Measurements from ENCODE around the gene NUP93.

NUP93 gene

GRCh38 chr16:56774016-56774680 lies 44.2 kb downstream of the NUP93 start:
- Histone ChIP-seq H3K4me1 (ENCODE audit: low read length) (peaks cover 12% of the 10 kb centered on the region), H3K9me2 (replicated peaks; ENCODE audit: insufficient read depth, low read length) (no peaks in the 10 kb centered on the region), H3K4me3 (ENCODE audit: low read length) (no peak overlapping the region), H3K36me3 (replicated peaks; ENCODE audit: insufficient read depth, low read length) (no peaks in the 10 kb centered on the region), H3K9ac (ENCODE audit: low read length) (no peak overlapping the region), H3K27ac (ENCODE audit: low read length) (no peak overlapping the region), H3K9me3 (replicated peaks; ENCODE audit: insufficient read depth, low read length) (no peaks in the 10 kb centered on the region), H3K79me2 (ENCODE audit: low read length) (peaks cover 25% of the 10 kb centered on the region), H2AFZ (ENCODE audit: low read length) (no peak overlapping the region), H4K20me1 (ENCODE audit: insufficient read depth, low read length) (no peaks in the 10 kb centered on the region), H3F3A (ENCODE audit: insufficient read depth, low read length) (no peaks in the 10 kb centered on the region), H3K4me2 (ENCODE audit: low read depth, low read length) (no peak overlapping the region), H3K27me3 (replicated peaks; ENCODE audit: insufficient read depth, low read length) (no peaks in the 10 kb centered on the region)
- TF ChIP-seq EZH2 (optimal IDR thresholded peaks at IDR 0.05; ENCODE audit: low read depth, low read length) (no peak), EZH2phosphoT487 (IDR thresholded peaks at IDR 0.05; ENCODE audit: low read length) (no peak), CTCF (IDR thresholded peaks at IDR 0.05; ENCODE audit: low read length) (no peak)
- no peak for DNase-seq

GRCh38 chr16:56775162-56775561 lies 45.2 kb downstream of the NUP93 start:
- Histone ChIP-seq H3K4me2 (ENCODE audit: low read depth, low read length) (no peak overlapping the region), H3F3A (ENCODE audit: insufficient read depth, low read length) (no peaks in the 10 kb centered on the region), H3K4me1 (ENCODE audit: low read length) (peaks cover 12% of the 10 kb centered on the region), H3K9ac (ENCODE audit: low read length) (no peak overlapping the region), H3K9me2 (replicated peaks; ENCODE audit: insufficient read depth, low read length) (no peaks in the 10 kb centered on the region), H3K4me3 (ENCODE audit: low read length) (no peak overlapping the region), H3K79me2 (ENCODE audit: low read length) (peaks cover 20% of the 10 kb centered on the region), H3K36me3 (replicated peaks; ENCODE audit: insufficient read depth, low read length) (no peaks in the 10 kb centered on the region), H3K27me3 (replicated peaks; ENCODE audit: insufficient read depth, low read length) (no peaks in the 10 kb centered on the region), H4K20me1 (ENCODE audit: insufficient read depth, low read length) (no peaks in the 10 kb centered on the region), H3K27ac (ENCODE audit: low read length) (no peak overlapping the region), H3K9me3 (replicated peaks; ENCODE audit: insufficient read depth, low read length) (no peaks in the 10 kb centered on the region), H2AFZ (ENCODE audit: low read length) (no peak overlapping the region)
- no peak for TF ChIP-seq EZH2phosphoT487 (IDR thresholded peaks at IDR 0.05; ENCODE audit: low read length)
- no peak for TF ChIP-seq CTCF (IDR thresholded peaks at IDR 0.05; ENCODE audit: low read length)
- TF ChIP-seq EZH2 (optimal IDR thresholded peaks at IDR 0.05; ENCODE audit: low read depth, low read length): no peak
- DNase-seq: no peak

GRCh38 chr16:56776562-56776961 lies 46.6 kb downstream of the NUP93 start:
- Histone ChIP-seq H3K4me1 (ENCODE audit: low read length) (peaks cover 11% of the 10 kb centered on the region; the same call in 1 of the 2 replicates), H2AFZ (ENCODE audit: low read length) (no peak overlapping the region), H3K9me3 (replicated peaks; ENCODE audit: insufficient read depth, low read length) (no peaks in the 10 kb centered on the region), H3K9ac (ENCODE audit: low read length) (no peak overlapping the region), H3F3A (ENCODE audit: insufficient read depth, low read length) (no peaks in the 10 kb centered on the region), H4K20me1 (ENCODE audit: insufficient read depth, low read length) (no peaks in the 10 kb centered on the region), H3K36me3 (replicated peaks; ENCODE audit: insufficient read depth, low read length) (no peaks in the 10 kb centered on the region), H3K27me3 (replicated peaks; ENCODE audit: insufficient read depth, low read length) (no peaks in the 10 kb centered on the region), H3K4me2 (ENCODE audit: low read depth, low read length) (no peak overlapping the region), H3K27ac (ENCODE audit: low read length) (no peak overlapping the region), H3K79me2 (ENCODE audit: low read length) (peaks cover 23% of the 10 kb centered on the region), H3K4me3 (ENCODE audit: low read length) (no peak overlapping the region), H3K9me2 (replicated peaks; ENCODE audit: insufficient read depth, low read length) (no peaks in the 10 kb centered on the region)
- no peak for TF ChIP-seq EZH2phosphoT487 (IDR thresholded peaks at IDR 0.05; ENCODE audit: low read length)
- TF ChIP-seq EZH2 (optimal IDR thresholded peaks at IDR 0.05; ENCODE audit: low read depth, low read length): no peak
- no peak for TF ChIP-seq CTCF (IDR thresholded peaks at IDR 0.05; ENCODE audit: low read length)
- no peak for DNase-seq

Data from MM.1S (cell line).